Colonic mucosa (tissue), 4 donors: ENCODE measurements around the gene SLC25A36. TPM values are rescaled to one million over a fixed set of nuclear protein-coding genes. Genes with fewer than 3 reads are reported as not detected.

Experiments
- DNase-seq: peaks from one replicate; pipeline ENCODE4 v3.0.0-alpha.2; 2020
- H3K27ac ChIP-seq: fragments of 200-600 bp; one replicate; pipeline ENCODE4 v1.8.0; 2021
- H3K27me3 ChIP-seq: fragments of 200-600 bp; one replicate; pipeline ENCODE4 v1.8.0; 2021
- H3K36me3 ChIP-seq: fragments of 200-600 bp; one replicate; pipeline ENCODE4 v1.8.0; 2021
- H3K4me1 ChIP-seq: fragments of 200-600 bp; one replicate; pipeline ENCODE4 v1.8.0; 2021; ENCODE audit warnings: mild to moderate bottlenecking
- H3K4me3 ChIP-seq: fragments of 200-600 bp; one replicate; pipeline ENCODE4 v1.8.0; 2021
- H3K9ac ChIP-seq, 2 donors: one replicate each; pipeline ENCODE4 v1.7.0; 2013; ENCODE audit warnings: control low read depth in 2 of 2, low read depth in 2 of 2, low read length in 2 of 2
- H3K9me3 ChIP-seq: fragments of 200-600 bp; one replicate; pipeline ENCODE4 v1.8.0; 2021
- CTCF ChIP-seq: fragments of 200-600 bp; IDR thresholded peaks from one replicate; pipeline ENCODE4 v1.8.0; 2022; ENCODE audit warnings: antibody characterized with exemption, mild to moderate bottlenecking
- intact Hi-C: fragments of 100-400 bp; cut with DNase I; formaldehyde crosslinking; loops from one replicate; pipeline ENCODE4 v1.14.1; 2022
- total RNA-seq, 2 donors: library from RNA; stranded (reverse); fragmentation: NEBNext Ultra II Directional in 1 of 2; extraction: Animal tissue kit (Norgen Biotek cat#: 25700) in 1 of 2; gene quantifications; one replicate each; pipeline ENCODE4 v1.2.1, GENCODE V29; 2021
- donor health status: healthy.
- donor health status: DM: no; HTN: no; CAD: no.
- donor health status: DM: no; HTN: no; CAD: no.

The SLC25A36 gene
- total RNA-seq, 2 donors from 2014 or later: 38.1 to 67.5 TPM

DNA sequence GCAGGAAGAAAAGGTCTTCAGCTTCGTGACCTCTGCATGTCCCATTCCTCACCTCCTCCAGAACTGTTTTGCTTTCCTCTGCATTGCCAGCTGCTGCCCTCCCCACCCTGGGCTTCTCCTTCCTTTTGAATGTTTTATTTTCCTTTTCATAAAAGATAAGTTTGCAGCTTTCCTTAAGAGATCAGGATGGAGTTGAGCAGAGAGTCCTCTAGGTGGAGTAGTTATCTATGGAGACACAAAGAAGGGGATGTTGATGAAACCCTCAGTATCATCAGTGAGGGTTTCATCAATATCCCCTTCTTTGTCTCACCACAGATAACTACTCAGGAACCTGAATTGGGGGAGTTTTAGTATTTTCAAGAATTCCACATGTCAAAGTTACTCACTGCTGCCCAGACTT is 19.0 kb upstream of the SLC25A36 start:
- intact Hi-C loops: loop anchor here (10.0 kb wide), 1 partner anchor 52 kb away; no protein-coding TSS in a partner anchor
- Histone ChIP-seq H3K9me3 (no peaks in the 10 kb centered on the region), H3K9ac (no peak overlapping the region), H3K36me3 (no peaks in the 10 kb centered on the region), H3K27me3 (no peaks in the 10 kb centered on the region), H3K4me3 (no peak overlapping the region), H3K27ac (no peak overlapping the region), H3K4me1 (no peaks in the 10 kb centered on the region)
- no peak for TF ChIP-seq CTCF
- no peak for DNase-seq

GRCh38 chr3:140924097-140924873 is 17.4 kb upstream of the SLC25A36 start:
- Histone ChIP-seq H3K9ac (no peak overlapping the region), H3K27me3 (no peaks in the 10 kb centered on the region), H3K4me1 (no peaks in the 10 kb centered on the region), H3K9me3 (no peaks in the 10 kb centered on the region), H3K4me3 (no peak overlapping the region), H3K36me3 (no peaks in the 10 kb centered on the region), H3K27ac (no peak overlapping the region)
- TF ChIP-seq CTCF: no peak
- no peak for DNase-seq
- intact Hi-C loops: loop anchor here (10.0 kb wide), 1 partner anchor 51 kb away; no protein-coding TSS in a partner anchor

GRCh38 chr3:140927279-140928069 is 14.2 kb upstream of the SLC25A36 start:
- no peak overlapping the region for H3K27ac ChIP-seq
- H3K4me1 ChIP-seq: no peaks in the 10 kb centered on the region
- DNase-seq: no peak
- no peak for TF ChIP-seq CTCF
- H3K9me3 ChIP-seq: no peaks in the 10 kb centered on the region
- H3K9ac ChIP-seq: no peak overlapping the region
- H3K4me3 ChIP-seq: no peak overlapping the region
- intact Hi-C loops: loop anchor here (10.0 kb wide), 1 partner anchor 47 kb away; no protein-coding TSS in a partner anchor
- H3K36me3 ChIP-seq: no peaks in the 10 kb centered on the region
- H3K27me3 ChIP-seq: no peaks in the 10 kb centered on the region

- Histone ChIP-seq H3K36me3 (no peaks in the 10 kb centered on the region), H3K27me3 (no peaks in the 10 kb centered on the region), H3K4me3 (no peak overlapping the region), H3K27ac (no peak overlapping the region), H3K4me1 (no peaks in the 10 kb centered on the region), H3K9me3 (no peaks in the 10 kb centered on the region), H3K9ac (no peak overlapping the region)
- DNase-seq: no peak
- intact Hi-C loops: loop anchor here (10.0 kb wide), 1 partner anchor 45 kb away; no protein-coding TSS in a partner anchor
- TF ChIP-seq CTCF: no peak
Observed at GRCh38 chr3:140929446-140929845, 12.2 kb upstream of the SLC25A36 start.

GRCh38 chr3:140931016-140931454 is 10.6 kb upstream of the SLC25A36 start:
- no peak overlapping the region for H3K4me3 ChIP-seq
- no peak for DNase-seq
- no peaks in the 10 kb centered on the region for H3K36me3 ChIP-seq
- no peak overlapping the region for H3K27ac ChIP-seq
- H3K27me3 ChIP-seq: no peaks in the 10 kb centered on the region
- intact Hi-C loops: no loop called here
- TF ChIP-seq CTCF: no peak
- H3K4me1 ChIP-seq: no peaks in the 10 kb centered on the region
- H3K9me3 ChIP-seq: no peaks in the 10 kb centered on the region
- no peak overlapping the region for H3K9ac ChIP-seq
